HG03196 (cell line): ENCODE results near the gene CRAT.

Experiments used
- ATAC-seq: cut with Tn5 transposase; IDR thresholded peaks from one replicate; pipeline ENCODE4 v1.9.1; 2021; ENCODE audit not compliant: unreplicated experiment

The CRAT gene

DNA sequence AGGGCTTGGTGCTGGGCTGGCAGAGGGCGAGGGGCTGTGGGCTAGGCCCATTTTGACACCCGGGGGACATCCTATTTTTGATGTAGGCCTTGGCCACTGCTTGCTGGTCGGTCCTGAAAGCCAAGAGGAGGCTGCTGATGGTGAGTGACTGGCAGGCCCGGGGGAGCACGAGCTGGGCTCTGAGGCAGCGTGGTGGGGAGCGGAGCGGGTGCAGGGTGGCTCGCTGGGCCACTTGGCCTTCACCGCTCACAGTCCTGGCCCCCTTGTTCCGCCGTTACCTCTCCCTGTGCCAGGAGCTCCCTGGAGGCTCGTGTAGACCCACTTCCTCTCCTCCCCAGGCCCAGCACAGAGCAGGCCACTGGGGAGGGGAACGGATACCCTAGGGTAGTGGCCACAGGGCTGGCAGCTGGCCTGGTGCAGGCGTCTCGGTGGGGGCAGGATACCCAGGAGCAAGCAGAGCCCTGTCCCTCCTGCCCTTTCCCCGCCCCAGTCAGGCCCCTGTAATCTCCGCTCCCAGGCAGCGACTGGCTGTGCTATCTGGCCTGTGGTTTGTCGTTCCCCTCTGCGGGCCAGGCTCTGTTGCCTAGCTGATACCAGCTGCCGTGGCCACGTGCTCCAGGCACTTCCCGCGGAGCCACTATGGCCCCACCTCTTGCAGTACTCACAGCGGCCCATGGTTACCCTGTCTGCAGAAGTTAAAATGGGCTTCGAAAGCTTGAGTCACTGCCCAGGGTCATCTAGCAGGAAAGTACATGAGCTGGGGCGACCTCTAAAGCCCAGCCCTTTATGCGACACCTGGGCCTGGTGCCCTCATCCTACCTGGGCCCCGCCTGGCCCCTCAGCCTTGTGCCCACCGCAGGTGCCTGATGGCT is 41.4 kb downstream of the CRAT start:
- ATAC-seq, result peak; percentile 62

DNA sequence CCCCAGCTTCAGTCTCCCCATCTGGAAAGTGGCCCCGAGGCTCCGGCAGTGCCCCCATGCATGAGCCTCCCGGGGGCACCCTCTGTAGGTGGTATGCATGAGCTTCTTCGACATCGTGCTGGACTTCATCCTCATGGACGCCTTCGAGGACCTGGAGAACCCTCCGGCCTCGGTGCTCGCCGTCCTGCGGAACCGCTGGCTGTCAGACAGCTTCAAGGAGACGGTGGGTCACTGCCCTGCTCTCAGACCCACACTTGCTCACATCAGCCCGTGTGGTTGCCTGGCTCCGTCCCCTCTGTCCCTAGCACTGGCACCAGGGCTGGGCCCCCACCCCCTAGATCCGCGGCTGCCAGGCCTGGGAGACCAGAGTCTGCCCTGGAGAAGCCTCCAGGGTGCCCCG is 42.5 kb downstream of the CRAT start:
- no peak for ATAC-seq

DNA sequence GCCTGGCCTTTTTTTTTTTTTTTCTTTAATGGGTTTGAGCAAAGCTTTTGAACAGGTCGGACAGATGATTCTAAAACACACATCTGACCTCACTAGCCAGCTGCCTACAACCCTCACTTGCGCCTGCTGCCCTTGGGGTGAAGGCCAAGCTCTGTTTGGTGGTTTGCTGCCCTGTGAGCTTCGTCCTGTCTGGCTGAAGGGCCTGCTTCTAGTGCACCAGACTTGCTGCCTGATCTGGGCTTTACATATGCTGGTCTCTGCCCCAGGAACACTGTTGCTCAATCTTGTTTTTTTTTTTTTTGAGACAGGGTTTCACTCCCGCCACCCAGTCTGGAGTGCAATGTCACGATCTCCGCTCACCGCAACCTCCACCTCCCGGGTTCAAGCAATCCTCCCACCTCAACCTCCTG is 46.1 kb downstream of the CRAT start:
- no peak for ATAC-seq

DNA sequence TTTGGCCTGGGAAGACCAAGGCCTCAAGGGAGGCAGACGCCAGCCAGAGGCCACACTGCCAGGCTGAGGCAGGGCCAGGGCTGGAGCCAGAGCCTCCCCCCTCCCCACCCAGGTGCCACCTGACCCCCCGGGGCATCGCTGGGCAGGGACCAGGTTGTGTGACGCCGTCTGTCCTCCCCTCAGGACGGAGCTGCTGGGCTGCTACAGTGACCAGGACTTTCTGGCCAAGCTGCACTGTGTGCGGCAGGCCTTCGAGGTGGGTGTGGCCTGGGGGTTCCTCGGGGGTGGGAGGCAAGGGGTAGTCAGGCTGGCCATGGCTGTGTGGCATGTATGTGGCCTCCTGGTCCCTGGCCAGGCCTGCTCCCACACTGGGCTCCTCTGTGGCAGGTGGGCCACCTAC is 47.5 kb downstream of the CRAT start:
- no peak for ATAC-seq

DNA sequence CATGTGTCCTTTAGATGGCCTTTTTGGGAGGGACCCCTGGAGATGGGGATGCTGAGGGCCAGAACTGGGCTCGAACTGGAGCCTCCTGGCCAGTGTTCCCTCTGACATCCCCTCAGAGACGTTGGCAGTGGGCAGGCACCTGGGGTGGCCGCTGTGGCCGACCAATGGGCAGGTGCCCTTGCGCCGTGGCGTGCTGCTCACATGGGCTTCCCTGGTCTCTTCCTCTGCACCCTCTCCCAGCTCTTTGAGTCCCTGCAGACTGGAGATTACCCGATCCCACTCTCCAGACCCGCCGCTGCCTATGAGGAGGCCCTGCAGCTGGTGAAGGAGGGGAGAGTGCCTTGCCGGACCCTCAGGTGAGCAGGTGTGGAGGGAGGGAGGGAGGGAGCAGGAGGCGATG is 49.6 kb downstream of the CRAT start:
- ATAC-seq, result no peak

DNA sequence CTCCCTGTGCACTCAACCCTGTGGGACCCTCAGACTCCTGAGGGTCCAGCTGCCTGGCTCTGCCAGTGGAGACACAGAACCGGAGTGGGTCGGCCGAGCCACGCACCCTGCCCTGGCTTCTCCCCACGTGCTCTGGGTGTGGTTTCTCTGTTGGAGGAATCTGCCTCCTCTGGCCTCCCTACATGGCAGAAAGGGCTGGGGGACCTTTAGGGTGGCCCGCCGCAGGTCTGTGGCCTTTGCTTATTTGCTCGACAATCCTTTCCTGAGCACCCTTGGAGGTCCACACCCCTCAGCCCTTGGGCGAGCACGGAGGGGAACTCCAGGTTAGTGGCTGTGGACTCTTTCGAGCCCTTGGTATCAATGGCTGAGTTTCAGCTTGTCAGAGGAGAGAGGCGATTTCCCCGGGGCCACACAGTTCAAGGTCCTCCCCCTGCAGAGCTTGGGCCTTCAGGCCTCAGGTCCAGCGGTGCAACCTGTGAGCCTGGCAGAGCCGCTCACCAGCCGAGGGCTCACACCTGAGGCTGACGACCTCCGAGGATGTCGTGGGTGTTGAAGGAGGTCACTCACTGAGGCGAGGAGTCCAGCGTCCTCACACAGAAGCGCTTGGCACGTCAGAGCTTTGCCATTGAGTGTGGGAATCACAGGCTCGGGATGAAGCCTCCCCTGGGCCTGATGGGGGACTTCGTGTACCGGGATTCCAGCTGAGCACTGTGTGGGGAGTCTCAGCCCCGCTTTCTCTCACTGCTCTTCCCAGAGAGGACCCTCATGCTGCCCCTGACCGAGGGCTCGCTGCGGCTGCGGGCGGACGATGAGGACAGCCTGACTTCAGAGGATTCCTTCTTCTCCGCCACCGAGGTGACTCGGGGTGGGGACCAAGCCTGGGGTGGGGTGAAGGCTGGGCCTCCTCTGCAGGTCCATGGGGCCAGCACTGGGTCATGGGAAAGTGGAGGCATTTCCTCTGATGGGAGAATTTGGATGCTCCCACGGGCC is 50.5 kb downstream of the CRAT start:
- ATAC-seq, result no peak

DNA sequence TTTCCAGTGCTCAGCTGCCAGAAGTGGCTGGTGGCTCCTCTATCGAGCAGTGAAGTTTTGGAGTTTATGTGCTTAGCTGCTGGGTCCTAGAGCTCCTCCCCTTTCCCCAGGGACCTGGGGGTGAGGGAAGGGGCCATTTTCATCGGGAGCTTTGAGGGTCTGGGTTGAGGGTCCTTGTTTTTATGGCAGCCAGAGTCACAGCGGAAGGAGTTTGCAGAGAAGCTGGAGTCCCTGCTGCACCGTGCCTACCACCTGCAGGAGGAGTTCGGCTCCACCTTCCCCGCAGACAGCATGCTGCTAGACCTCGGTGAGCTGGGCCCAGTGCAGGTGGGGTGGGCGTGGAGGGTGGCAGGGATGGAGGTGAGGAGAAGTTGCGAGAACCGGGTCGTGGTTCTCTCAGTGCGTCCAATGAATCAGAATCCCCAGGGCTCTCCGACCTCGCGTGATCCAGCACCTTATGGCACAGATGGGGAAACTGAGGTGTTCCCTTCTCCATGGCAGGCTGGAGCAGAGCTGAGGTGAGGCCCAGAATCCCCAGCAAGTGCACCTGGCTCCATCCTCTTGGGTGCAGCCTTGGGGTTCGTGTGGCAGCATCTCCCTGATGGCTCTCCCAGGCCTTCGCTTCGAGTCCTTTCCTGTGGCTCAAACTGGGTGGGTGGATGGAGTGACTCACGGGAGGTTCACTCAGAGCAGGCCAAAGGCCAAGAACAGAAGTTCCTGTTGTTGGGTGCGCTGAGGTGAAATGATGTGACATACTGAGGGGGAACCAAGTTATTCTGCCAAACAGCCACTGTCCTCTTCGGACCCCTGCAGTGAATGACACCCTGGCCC is 51.4 kb downstream of the CRAT start:
- no peak for ATAC-seq

DNA sequence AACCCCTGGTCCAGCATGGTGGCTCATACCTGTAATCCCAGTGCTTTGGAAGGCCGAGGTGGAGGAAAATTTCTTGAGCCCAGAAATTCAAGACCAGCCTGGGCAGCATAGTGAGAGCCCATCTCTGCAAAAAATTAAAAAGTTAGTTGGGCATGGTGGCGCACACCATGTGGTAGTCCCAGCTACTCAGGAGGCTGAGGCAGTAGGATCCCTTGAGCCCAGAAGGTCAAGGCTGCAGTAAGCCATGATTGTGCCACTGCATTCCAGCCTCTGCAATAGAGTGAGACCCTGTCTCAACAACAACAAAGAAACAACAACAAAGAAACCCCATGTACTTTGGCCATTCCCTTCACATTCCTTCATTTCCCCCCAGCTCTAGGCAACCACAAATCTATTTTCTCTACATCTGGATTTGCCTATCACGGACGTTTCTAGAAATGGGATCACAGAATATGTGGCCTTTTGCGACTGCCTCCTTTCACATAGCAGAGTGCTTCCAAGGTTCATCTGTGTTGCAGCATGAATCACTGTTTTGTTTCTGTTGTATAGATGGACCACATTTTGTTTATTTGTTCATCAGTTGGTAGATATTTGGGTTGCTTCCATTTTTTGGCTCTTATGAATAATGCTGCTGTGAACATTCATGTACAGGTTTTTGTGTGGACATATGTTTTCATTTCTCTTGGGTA is 56.3 kb downstream of the CRAT start:
- no peak for ATAC-seq

DNA sequence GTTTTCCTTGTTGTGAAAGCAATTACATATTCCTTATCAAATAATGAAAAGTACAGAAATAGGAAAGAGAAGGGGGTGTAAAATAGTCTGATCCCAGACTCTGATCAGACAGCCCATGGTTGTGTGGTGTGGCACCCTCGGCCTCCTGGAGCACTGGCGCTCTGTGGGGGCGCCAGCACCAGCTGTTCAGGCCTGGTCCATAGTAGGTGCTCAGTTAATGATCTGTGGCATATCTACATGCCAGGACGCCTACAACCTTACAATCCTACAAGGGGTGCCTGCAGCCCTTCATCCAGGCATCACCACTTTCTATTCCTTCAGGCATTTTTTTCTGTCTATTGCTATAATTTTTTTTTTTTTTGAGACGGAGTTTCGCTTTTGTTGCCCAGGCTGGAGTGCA is 57.6 kb downstream of the CRAT start:
- no peak for ATAC-seq

DNA sequence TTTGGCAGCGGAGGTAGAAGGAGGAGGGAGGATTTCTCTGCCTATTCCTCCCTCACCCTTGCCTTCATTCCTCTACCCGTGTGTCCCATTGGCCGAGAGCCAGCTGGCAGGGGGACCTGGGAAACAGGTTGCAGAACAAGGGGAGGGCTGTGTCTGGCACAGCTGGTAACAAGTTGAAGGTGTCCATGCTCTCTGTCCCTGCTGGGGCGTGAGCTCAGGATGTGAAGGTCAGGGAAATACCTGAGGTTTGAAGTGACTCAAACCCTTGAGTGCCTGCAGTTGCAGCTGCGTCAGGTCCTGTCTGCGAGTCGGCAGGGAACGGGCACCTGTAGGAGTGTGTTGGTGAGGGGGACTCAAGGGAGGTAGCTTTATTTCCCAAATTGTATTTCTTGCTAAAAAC is 58.0 kb downstream of the CRAT start:
- ATAC-seq, result no peak
